Activated CD8-positive, alpha-beta T cell treated with anti-CD3 and anti-CD28 coated beads, Interleukin-2, amount 10 ng/mL, durations not matched to agents 7 days and 5 days (primary cell): ENCODE measurements around the gene MME. TPM values are rescaled to one million over a fixed set of nuclear protein-coding genes. Genes with fewer than 3 reads are reported as not detected.

Experiments used
- ATAC-seq: fragments of 150-1000 bp; cut with Tn5 transposase; one replicate; pipeline ENCODE4 v1.10.0; 2021; ENCODE audit warnings: moderate library complexity
- CTCF ChIA-PET: fragments of 350-600 bp; sonication (Branson Sonifier 250); formaldehyde crosslinking; loops from one replicate; lab custom pipeline; 2021; ENCODE audit warnings: antibody characterized with exemption; lab: Charles Lee
- POLR2A ChIA-PET: fragments of 350-600 bp; sonication (Branson Sonifier 250); formaldehyde crosslinking; loops from one replicate; lab custom pipeline; 2021; ENCODE audit warnings: antibody characterized with exemption; lab: Charles Lee
- DNase-seq: peaks from one replicate; pipeline ENCODE4 v3.0.0-alpha.2; 2020
- H3K27ac Mint-ChIP-seq: one replicate; pipeline ENCODE4 v1.8.0; 2021; ENCODE audit warnings: mild to moderate bottlenecking, mixed read lengths
- H3K27me3 Mint-ChIP-seq: one replicate; pipeline ENCODE4 v1.8.0; 2021; ENCODE audit warnings: low read depth, mixed read lengths
- H3K36me3 Mint-ChIP-seq: one replicate; pipeline ENCODE4 v1.8.0; 2021; ENCODE audit warnings: low read depth, mixed read lengths
- H3K4me1 Mint-ChIP-seq: one replicate; pipeline ENCODE4 v1.8.0; 2021; ENCODE audit warnings: low read depth, mixed read lengths
- H3K4me3 Mint-ChIP-seq: one replicate; pipeline ENCODE4 v1.8.0; 2021; ENCODE audit warnings: mild to moderate bottlenecking, mixed read lengths
- H3K9me3 Mint-ChIP-seq: one replicate; pipeline ENCODE4 v1.8.0; 2022; ENCODE audit warnings: mixed read lengths; ENCODE audit not compliant: insufficient read depth
- total RNA-seq, 2 experiments: library from RNA; stranded (reverse); gene quantifications; one replicate each; pipeline ENCODE4 v1.2.3, GENCODE V29; 2021

MME gene
- total RNA-seq, 2 experiments from 2014 or later = not detected

- H3K36me3 Mint-ChIP-seq = no peaks in the 10 kb centered on the region
- no peak overlapping the region for H3K4me3 Mint-ChIP-seq
- ChIA-PET CTCF (no interaction called here), POLR2A (no interaction called here)
- ATAC-seq (no peak), DNase-seq (no peak)
- no peaks in the 10 kb centered on the region for H3K9me3 Mint-ChIP-seq
- no peaks in the 10 kb centered on the region for H3K4me1 Mint-ChIP-seq
- no peak overlapping the region for H3K27ac Mint-ChIP-seq
- peaks cover 12% of the 10 kb centered on the region for H3K27me3 Mint-ChIP-seq
Measured at GRCh38 chr3:155086051-155086450, 5.9 kb downstream of the MME start.

- no peaks in the 10 kb centered on the region for H3K27me3 Mint-ChIP-seq
Measured at GRCh38 chr3:155088706-155089345, 8.7 kb downstream of the MME start.

GRCh38 chr3:155089495-155089894 is 9.4 kb downstream of the MME start:
- Mint-ChIP-seq H3K9me3 (no peaks in the 10 kb centered on the region), H3K4me1 (no peaks in the 10 kb centered on the region), H3K27me3 (no peaks in the 10 kb centered on the region), H3K27ac (no peak overlapping the region), H3K4me3 (no peak overlapping the region), H3K36me3 (no peaks in the 10 kb centered on the region)
- ChIA-PET POLR2A (no interaction called here), CTCF (no interaction called here)
- no peak for DNase-seq
- ATAC-seq = no peak

More at GRCh38 chr3:155088706-155089345, 8.7 kb downstream of the MME start:
- DNase-seq (no peak), ATAC-seq (no peak)
- ChIA-PET POLR2A (no interaction called here), CTCF (no interaction called here)
- H3K27ac Mint-ChIP-seq = no peak overlapping the region
- H3K4me3 Mint-ChIP-seq = no peak overlapping the region
- no peaks in the 10 kb centered on the region for H3K9me3 Mint-ChIP-seq
- no peaks in the 10 kb centered on the region for H3K4me1 Mint-ChIP-seq
- H3K36me3 Mint-ChIP-seq = no peaks in the 10 kb centered on the region

GRCh38 chr3:155093261-155093660 is 13.1 kb downstream of the MME start:
- CTCF ChIA-PET = no interaction called here
- ATAC-seq = no peak

GRCh38 chr3:155096303-155097008 is 16.3 kb downstream of the MME start:
- DNase-seq (no peak), ATAC-seq (no peak)
- no peak overlapping the region for H3K4me3 Mint-ChIP-seq
- ChIA-PET CTCF (no interaction called here), POLR2A (no interaction called here)
- no peaks in the 10 kb centered on the region for H3K27me3 Mint-ChIP-seq
- H3K9me3 Mint-ChIP-seq = no peaks in the 10 kb centered on the region
- H3K27ac Mint-ChIP-seq = no peak overlapping the region
- no peaks in the 10 kb centered on the region for H3K36me3 Mint-ChIP-seq
- H3K4me1 Mint-ChIP-seq = no peaks in the 10 kb centered on the region

More at GRCh38 chr3:155093261-155093660, 13.1 kb downstream of the MME start:
- H3K9me3 Mint-ChIP-seq = no peaks in the 10 kb centered on the region
- no peaks in the 10 kb centered on the region for H3K36me3 Mint-ChIP-seq
- no peaks in the 10 kb centered on the region for H3K27me3 Mint-ChIP-seq
- POLR2A ChIA-PET = no interaction called here
- no peaks in the 10 kb centered on the region for H3K4me1 Mint-ChIP-seq
- no peak overlapping the region for H3K4me3 Mint-ChIP-seq
- DNase-seq = no peak
- no peak overlapping the region for H3K27ac Mint-ChIP-seq

- Mint-ChIP-seq H3K27me3 (no peaks in the 10 kb centered on the region), H3K9me3 (no peaks in the 10 kb centered on the region), H3K27ac (no peak overlapping the region), H3K36me3 (no peaks in the 10 kb centered on the region), H3K4me3 (no peak overlapping the region), H3K4me1 (no peaks in the 10 kb centered on the region)
- CTCF ChIA-PET = no interaction called here
- POLR2A ChIA-PET = no interaction called here
- DNase-seq (no peak), ATAC-seq (no peak)
Measured at GRCh38 chr3:155097009-155097349, 16.9 kb downstream of the MME start.

- DNase-seq (no peak), ATAC-seq (no peak)
- no peaks in the 10 kb centered on the region for H3K4me1 Mint-ChIP-seq
- H3K36me3 Mint-ChIP-seq = no peaks in the 10 kb centered on the region
- no peaks in the 10 kb centered on the region for H3K9me3 Mint-ChIP-seq
- H3K4me3 Mint-ChIP-seq = no peak overlapping the region
- no peaks in the 10 kb centered on the region for H3K27me3 Mint-ChIP-seq
- POLR2A ChIA-PET = no interaction called here
- CTCF ChIA-PET = no interaction called here
- no peak overlapping the region for H3K27ac Mint-ChIP-seq
Measured at GRCh38 chr3:155101398-155101797, 21.3 kb downstream of the MME start.

GRCh38 chr3:155102329-155102728 is 22.2 kb downstream of the MME start:
- POLR2A ChIA-PET = no interaction called here
- DNase-seq = no peak
- Mint-ChIP-seq H3K27ac (no peak overlapping the region), H3K27me3 (no peaks in the 10 kb centered on the region), H3K9me3 (no peaks in the 10 kb centered on the region), H3K36me3 (no peaks in the 10 kb centered on the region), H3K4me3 (no peak overlapping the region), H3K4me1 (no peaks in the 10 kb centered on the region)
- no peak for ATAC-seq
- CTCF ChIA-PET = no interaction called here

- no peak overlapping the region for H3K27ac Mint-ChIP-seq
- H3K9me3 Mint-ChIP-seq = no peaks in the 10 kb centered on the region
- no peak for DNase-seq
- ChIA-PET POLR2A (no interaction called here), CTCF (no interaction called here)
- no peaks in the 10 kb centered on the region for H3K27me3 Mint-ChIP-seq
- H3K4me1 Mint-ChIP-seq = no peaks in the 10 kb centered on the region
- H3K4me3 Mint-ChIP-seq = no peak overlapping the region
- H3K36me3 Mint-ChIP-seq = no peaks in the 10 kb centered on the region
- ATAC-seq = no peak
Measured at GRCh38 chr3:155103686-155104085, 23.6 kb downstream of the MME start.

GRCh38 chr3:155106119-155106518 is 26.0 kb downstream of the MME start:
- Mint-ChIP-seq H3K9me3 (no peaks in the 10 kb centered on the region), H3K27ac (no peak overlapping the region), H3K4me3 (no peak overlapping the region), H3K36me3 (no peaks in the 10 kb centered on the region), H3K27me3 (no peaks in the 10 kb centered on the region), H3K4me1 (no peaks in the 10 kb centered on the region)
- no peak for DNase-seq
- POLR2A ChIA-PET = no interaction called here
- CTCF ChIA-PET = no interaction called here
- ATAC-seq = no peak

- H3K4me1 Mint-ChIP-seq = peaks cover 4% of the 10 kb centered on the region
- DNase-seq (no peak), ATAC-seq (no peak)
- H3K27me3 Mint-ChIP-seq = peaks cover 3% of the 10 kb centered on the region
- CTCF ChIA-PET = no interaction called here
- H3K9me3 Mint-ChIP-seq = no peaks in the 10 kb centered on the region
- POLR2A ChIA-PET = no interaction called here
- no peaks in the 10 kb centered on the region for H3K36me3 Mint-ChIP-seq
- no peak overlapping the region for H3K27ac Mint-ChIP-seq
- no peak overlapping the region for H3K4me3 Mint-ChIP-seq
Measured at GRCh38 chr3:155110022-155110421, 29.9 kb downstream of the MME start.

- H3K4me1 Mint-ChIP-seq = peaks cover 4% of the 10 kb centered on the region
- H3K36me3 Mint-ChIP-seq = no peaks in the 10 kb centered on the region
- ATAC-seq (no peak), DNase-seq (no peak)
- no peak overlapping the region for H3K27ac Mint-ChIP-seq
- no peak overlapping the region for H3K4me3 Mint-ChIP-seq
- peaks cover 3% of the 10 kb centered on the region for H3K27me3 Mint-ChIP-seq
- ChIA-PET POLR2A (no interaction called here), CTCF (no interaction called here)
- no peaks in the 10 kb centered on the region for H3K9me3 Mint-ChIP-seq
Measured at GRCh38 chr3:155110996-155111901, 31.1 kb downstream of the MME start.
